ENCODE measurements around the gene ADGRG1. TPM values are rescaled to one million over a fixed set of nuclear protein-coding genes. Genes with fewer than 3 reads are reported as not detected.

ADGRG1 gene
- total RNA-seq, 1 experiment from 2014 or later: 2.0 TPM

DNA sequence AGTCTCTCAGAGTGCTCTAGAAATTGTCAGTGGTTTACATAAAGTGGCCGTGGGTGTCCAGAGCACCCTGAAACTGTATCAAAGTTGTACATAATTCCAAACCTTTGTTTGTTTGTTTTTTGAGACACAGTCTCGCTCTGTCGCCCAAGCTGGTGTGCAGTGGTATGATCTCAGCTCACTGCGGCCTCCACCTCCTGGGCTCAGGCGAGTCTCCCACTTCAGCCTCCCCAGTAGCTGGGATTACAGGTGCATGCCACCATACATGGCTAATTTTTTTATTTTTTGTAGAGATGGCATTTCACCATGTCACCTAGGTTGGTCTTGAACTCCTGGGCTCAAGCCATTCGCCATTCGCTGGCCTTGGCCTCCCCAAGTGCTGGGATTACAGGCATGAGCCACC, 24.3 kb upstream of the ADGRG1 start (continued):
- TF ChIP-seq, protein P1, sequence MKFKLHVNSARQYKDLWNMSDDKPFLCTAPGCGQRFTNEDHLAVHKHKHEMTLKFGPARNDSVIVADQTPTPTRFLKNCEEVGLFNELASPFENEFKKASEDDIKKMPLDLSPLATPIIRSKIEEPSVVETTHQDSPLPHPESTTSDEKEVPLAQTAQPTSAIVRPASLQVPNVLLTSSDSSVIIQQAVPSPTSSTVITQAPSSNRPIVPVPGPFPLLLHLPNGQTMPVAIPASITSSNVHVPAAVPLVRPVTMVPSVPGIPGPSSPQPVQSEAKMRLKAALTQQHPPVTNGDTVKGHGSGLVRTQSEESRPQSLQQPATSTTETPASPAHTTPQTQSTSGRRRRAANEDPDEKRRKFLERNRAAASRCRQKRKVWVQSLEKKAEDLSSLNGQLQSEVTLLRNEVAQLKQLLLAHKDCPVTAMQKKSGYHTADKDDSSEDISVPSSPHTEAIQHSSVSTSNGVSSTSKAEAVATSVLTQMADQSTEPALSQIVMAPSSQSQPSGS (CRISPR knock-in tag; IDR thresholded peaks at IDR 0.05; ENCODE audit: borderline replicate concordance, low read depth): no peak
- no peak for TF ChIP-seq ZNF232 (CRISPR knock-in tag; IDR thresholded peaks at IDR 0.05)
- TF ChIP-seq TEAD4 (CRISPR knock-in tag; IDR thresholded peaks at IDR 0.05): no peak
- TF ChIP-seq ARID4B (CRISPR knock-in tag; IDR thresholded peaks at IDR 0.05; ENCODE audit: borderline replicate concordance): no peak
- no peak for TF ChIP-seq ZNF219 (CRISPR knock-in tag; IDR thresholded peaks at IDR 0.05; ENCODE audit: borderline replicate concordance)
- TF ChIP-seq JUN (CRISPR knock-in tag; IDR thresholded peaks at IDR 0.05): no peak
- no peak for TF ChIP-seq TEAD1 (CRISPR knock-in tag; IDR thresholded peaks at IDR 0.05)
- TF ChIP-seq PRRX2 (CRISPR knock-in tag; IDR thresholded peaks at IDR 0.05): no peak
- no peak for TF ChIP-seq STAT6 (CRISPR knock-in tag; conservative IDR thresholded peaks at IDR 0.05; ENCODE audit: low read depth)
- TF ChIP-seq, protein P2, sequence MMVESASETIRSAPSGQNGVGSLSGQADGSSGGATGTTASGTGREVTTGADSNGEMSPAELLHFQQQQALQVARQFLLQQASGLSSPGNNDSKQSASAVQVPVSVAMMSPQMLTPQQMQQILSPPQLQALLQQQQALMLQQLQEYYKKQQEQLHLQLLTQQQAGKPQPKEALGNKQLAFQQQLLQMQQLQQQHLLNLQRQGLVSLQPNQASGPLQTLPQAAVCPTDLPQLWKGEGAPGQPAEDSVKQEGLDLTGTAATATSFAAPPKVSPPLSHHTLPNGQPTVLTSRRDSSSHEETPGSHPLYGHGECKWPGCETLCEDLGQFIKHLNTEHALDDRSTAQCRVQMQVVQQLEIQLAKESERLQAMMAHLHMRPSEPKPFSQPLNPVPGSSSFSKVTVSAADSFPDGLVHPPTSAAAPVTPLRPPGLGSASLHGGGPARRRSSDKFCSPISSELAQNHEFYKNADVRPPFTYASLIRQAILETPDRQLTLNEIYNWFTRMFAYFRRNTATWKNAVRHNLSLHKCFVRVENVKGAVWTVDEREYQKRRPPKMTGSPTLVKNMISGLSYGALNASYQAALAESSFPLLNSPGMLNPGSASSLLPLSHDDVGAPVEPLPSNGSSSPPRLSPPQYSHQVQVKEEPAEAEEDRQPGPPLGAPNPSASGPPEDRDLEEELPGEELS (CRISPR knock-in tag; IDR thresholded peaks at IDR 0.05): no peak

DNA sequence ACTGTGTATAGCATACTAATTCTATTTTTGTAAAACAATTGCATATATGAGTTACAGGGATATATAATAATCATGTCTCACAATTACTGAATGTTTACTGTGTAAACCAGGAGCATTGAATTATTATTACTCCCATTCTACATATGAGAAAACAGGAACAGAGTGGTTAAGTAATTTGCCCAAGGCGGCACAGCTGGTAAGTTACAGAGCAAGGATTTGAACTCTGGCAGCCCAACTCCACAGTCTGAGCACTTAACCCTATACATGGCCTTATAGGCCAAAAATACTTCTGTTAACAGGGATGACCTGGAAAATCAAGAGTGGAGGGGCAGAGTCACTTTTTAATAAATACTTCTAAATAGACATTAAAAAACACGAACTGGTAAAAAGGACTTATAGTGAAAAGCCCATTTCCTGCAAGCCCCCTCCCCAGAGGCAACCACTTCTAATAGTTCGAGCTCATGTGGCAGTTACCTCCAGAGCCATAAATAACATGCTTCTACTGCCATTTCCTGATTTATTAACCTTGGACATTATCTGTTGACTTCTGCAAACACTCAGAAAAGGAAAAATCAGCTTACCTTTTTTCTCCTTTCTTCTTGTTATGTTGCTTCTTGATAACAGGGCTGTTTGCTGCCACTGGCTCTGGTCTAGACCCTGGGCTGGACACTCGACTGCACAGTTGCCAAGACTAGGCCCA, 22.1 kb upstream of the ADGRG1 start:
- H3K4me1 Mint-ChIP-seq: no peaks in the 10 kb centered on the region
- no peaks in the 10 kb centered on the region for H3K36me3 Mint-ChIP-seq
- H3K4me3 Mint-ChIP-seq: no peak overlapping the region
- CTCF ChIA-PET: interaction anchor here (0.8 kb wide), 1 partner anchor 30 kb away, joined by 3 read pairs; no protein-coding TSS in a partner anchor
- H3K27ac Mint-ChIP-seq: no peak overlapping the region
- no peak for DNase-seq (ENCODE audit: low spot score)
- no peaks in the 10 kb centered on the region for H3K9me3 Mint-ChIP-seq
- no peaks in the 10 kb centered on the region; the same call in 1 of the 2 replicates for H3K27me3 Mint-ChIP-seq (ENCODE audit: low read depth)
- POLR2A ChIA-PET: no interaction called here
- no peak for ATAC-seq
- TF ChIP-seq PRDM15 (CRISPR knock-in tag; IDR thresholded peaks at IDR 0.05): no peak
- TF ChIP-seq ZNF219 (CRISPR knock-in tag; IDR thresholded peaks at IDR 0.05; ENCODE audit: borderline replicate concordance): no peak
- TF ChIP-seq, protein P3, sequence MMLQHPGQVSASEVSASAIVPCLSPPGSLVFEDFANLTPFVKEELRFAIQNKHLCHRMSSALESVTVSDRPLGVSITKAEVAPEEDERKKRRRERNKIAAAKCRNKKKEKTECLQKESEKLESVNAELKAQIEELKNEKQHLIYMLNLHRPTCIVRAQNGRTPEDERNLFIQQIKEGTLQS (CRISPR knock-in tag; conservative IDR thresholded peaks at IDR 0.05): no peak
- TF ChIP-seq, protein P4, sequence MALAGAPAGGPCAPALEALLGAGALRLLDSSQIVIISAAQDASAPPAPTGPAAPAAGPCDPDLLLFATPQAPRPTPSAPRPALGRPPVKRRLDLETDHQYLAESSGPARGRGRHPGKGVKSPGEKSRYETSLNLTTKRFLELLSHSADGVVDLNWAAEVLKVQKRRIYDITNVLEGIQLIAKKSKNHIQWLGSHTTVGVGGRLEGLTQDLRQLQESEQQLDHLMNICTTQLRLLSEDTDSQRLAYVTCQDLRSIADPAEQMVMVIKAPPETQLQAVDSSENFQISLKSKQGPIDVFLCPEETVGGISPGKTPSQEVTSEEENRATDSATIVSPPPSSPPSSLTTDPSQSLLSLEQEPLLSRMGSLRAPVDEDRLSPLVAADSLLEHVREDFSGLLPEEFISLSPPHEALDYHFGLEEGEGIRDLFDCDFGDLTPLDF (CRISPR knock-in tag; IDR thresholded peaks at IDR 0.05): no peak
- no peak for TF ChIP-seq JUN (CRISPR knock-in tag; IDR thresholded peaks at IDR 0.05)
- no peak for TF ChIP-seq FOXP1 (CRISPR knock-in tag; IDR thresholded peaks at IDR 0.05; ENCODE audit: borderline replicate concordance)
- TF ChIP-seq NR3C1 (CRISPR knock-in tag; conservative IDR thresholded peaks at IDR 0.05; ENCODE audit: low read depth): no peak
- TF ChIP-seq GTF2I (CRISPR knock-in tag; conservative IDR thresholded peaks at IDR 0.05): no peak
